Adrenal gland (tissue), 5 donors: ENCODE data around the gene RABL6.

Experiments
- POLR2A ChIP-seq, 2 donors: fragments of 450-650 bp; IDR thresholded peaks; one replicate each; pipeline ENCODE4 v1.6.1; 2017; ENCODE audit warnings: antibody characterized with exemption in 2 of 2, mild to moderate bottlenecking in 2 of 2, moderate library complexity in 1 of 2
- TF ChIP-seq, protein P1 (sequence below), 6 experiments: fragments of 450-650 bp in 4 of 6; fragments of 200-600 bp in 2 of 6; sonication (generic) in 1 of 6; IDR thresholded peaks; 1 replicate in 5 of 6; 2 replicates in 1 of 6; pipeline versions ENCODE4 v1.5.1 to v1.8.0; 2016 to 2021; ENCODE audit warnings: antibody characterized with exemption in 6 of 6, mild to moderate bottlenecking in 2 of 6, moderate library complexity in 1 of 6
- donor health status: DM: no; HTN: no; CAD: no.

- TF ChIP-seq, protein P1, sequence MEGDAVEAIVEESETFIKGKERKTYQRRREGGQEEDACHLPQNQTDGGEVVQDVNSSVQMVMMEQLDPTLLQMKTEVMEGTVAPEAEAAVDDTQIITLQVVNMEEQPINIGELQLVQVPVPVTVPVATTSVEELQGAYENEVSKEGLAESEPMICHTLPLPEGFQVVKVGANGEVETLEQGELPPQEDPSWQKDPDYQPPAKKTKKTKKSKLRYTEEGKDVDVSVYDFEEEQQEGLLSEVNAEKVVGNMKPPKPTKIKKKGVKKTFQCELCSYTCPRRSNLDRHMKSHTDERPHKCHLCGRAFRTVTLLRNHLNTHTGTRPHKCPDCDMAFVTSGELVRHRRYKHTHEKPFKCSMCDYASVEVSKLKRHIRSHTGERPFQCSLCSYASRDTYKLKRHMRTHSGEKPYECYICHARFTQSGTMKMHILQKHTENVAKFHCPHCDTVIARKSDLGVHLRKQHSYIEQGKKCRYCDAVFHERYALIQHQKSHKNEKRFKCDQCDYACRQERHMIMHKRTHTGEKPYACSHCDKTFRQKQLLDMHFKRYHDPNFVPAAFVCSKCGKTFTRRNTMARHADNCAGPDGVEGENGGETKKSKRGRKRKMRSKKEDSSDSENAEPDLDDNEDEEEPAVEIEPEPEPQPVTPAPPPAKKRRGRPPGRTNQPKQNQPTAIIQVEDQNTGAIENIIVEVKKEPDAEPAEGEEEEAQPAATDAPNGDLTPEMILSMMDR (IDR thresholded peaks at IDR 0.05), result no peak
- TF ChIP-seq POLR2A (IDR thresholded peaks at IDR 0.05), result no peak
These were observed 27.6 kb downstream of the RABL6 start for GRCh38 chr9:136835162-136835931.
